Measurements from ENCODE around the gene MKX. TPM values are rescaled to one million over a fixed set of nuclear protein-coding genes. Genes with fewer than 3 reads are reported as not detected.

Gene MKX, protein sequence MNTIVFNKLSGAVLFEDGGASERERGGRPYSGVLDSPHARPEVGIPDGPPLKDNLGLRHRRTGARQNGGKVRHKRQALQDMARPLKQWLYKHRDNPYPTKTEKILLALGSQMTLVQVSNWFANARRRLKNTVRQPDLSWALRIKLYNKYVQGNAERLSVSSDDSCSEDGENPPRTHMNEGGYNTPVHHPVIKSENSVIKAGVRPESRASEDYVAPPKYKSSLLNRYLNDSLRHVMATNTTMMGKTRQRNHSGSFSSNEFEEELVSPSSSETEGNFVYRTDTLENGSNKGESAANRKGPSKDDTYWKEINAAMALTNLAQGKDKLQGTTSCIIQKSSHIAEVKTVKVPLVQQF
- 0.20 TPM in 1 of 2 replicates, not detected in the other for total RNA-seq

DNA sequence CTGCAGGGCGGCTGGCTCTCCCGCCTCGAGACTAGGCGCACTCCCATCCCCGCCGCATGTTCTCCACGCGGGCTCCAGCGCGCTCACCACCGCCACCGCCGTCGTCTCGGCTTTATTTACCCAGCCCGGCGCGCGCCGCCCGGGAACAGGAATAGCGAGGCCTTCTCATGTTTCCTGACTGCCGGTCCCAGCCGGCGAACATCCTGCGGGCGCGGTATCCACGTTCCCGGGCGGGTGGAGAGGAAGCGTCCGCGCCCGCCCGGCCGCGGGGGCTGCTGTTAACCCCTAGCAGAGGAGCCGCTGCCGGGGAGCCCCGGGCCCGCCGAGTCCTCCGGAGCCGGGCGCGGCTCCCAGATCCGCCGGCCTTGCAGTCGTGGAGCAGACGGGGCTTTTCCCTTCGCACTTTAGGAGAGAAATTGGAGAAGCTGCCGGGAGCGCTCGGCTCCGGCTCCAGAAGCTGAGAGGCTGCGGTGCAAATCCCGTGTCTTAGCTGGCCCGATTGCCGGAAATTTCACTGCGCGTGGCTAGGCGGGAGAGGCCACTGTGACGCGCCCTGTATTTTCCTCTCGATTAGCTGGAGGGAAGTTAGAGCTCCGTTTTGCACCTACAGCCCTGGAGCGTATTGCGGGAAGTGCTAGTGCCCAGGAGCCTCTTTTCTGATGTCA lies at the start of gene MKX:
TSS of gene MKX (minus strand) at position 88 of the 665 bp plus-strand sequence. CDS start 2,404 bp downstream, outside the sequence.

Small RNA genes lying within 50 kb of the gene (small RNA-seq; reads per million reads assigned to genes)
- gene RN7SKP132: not detected

Other genes with a start within 250 kb of the MKX start
- gene RAB18, start 241.5 kb downstream of the MKX start, total RNA-seq: 26.0 and 28.7 TPM in 2 replicates